Progenitor cell of endocrine pancreas (in vitro differentiated cells): ENCODE data around the gene SUPT20H. TPM values are rescaled to one million over a fixed set of nuclear protein-coding genes. Genes with fewer than 3 reads are reported as not detected.
A peak's percentile ranks its signal among the peaks of the same experiment; 100 is the strongest.

Source experiments
- DNase-seq: peaks from one replicate; pipeline ENCODE4 v3.0.0; 2021; ENCODE audit warnings: low spot score; ENCODE audit not compliant: unreplicated experiment
- H3K27ac Mint-ChIP-seq: 2 replicates; pipeline ENCODE4 v1.8.0; 2021; ENCODE audit warnings: mild to moderate bottlenecking, moderate library complexity, mixed read lengths
- H3K27me3 Mint-ChIP-seq: 2 replicates; pipeline ENCODE4 v1.8.0; 2021; ENCODE audit warnings: mixed read lengths
- H3K36me3 Mint-ChIP-seq: 2 replicates; pipeline ENCODE4 v1.8.0; 2022; ENCODE audit warnings: mixed read lengths; ENCODE audit not compliant: insufficient read depth
- H3K4me1 Mint-ChIP-seq: 2 replicates; pipeline ENCODE4 v1.8.0; 2021; ENCODE audit warnings: low read depth, mixed read lengths
- H3K4me3 Mint-ChIP-seq: 2 replicates; pipeline ENCODE4 v1.8.0; 2021; ENCODE audit warnings: low read depth, mild to moderate bottlenecking, moderate library complexity, mixed read lengths
- H3K9me3 Mint-ChIP-seq: 2 replicates; pipeline ENCODE4 v1.8.0; 2021; ENCODE audit warnings: low read depth, mixed read lengths
- CTCF ChIP-seq: fragments of 200-600 bp; sonication (generic); IDR thresholded peaks from one replicate; pipeline ENCODE4 v1.5.0; 2021; ENCODE audit warnings: antibody characterized with exemption, mild to moderate bottlenecking; ENCODE audit not compliant: unreplicated experiment
- total RNA-seq: library from RNA; stranded (reverse); gene quantifications from 2 replicates; pipeline ENCODE4 v1.2.1, GENCODE V29; 2021

SUPT20H gene
- total RNA-seq, 1 donor from 2014 or later = 116 TPM

GRCh38 chr13:37072024-37072423, 12.5 kb upstream of the SUPT20H start:
- Mint-ChIP-seq H3K27ac (no peak overlapping the region), H3K4me1 (peaks cover 3% of the 10 kb centered on the region), H3K36me3 (no peaks in the 10 kb centered on the region), H3K9me3 (no peaks in the 10 kb centered on the region), H3K4me3 (no peak overlapping the region), H3K27me3 (no peaks in the 10 kb centered on the region)
- DNase-seq = no peak
- TF ChIP-seq CTCF = no peak

- peaks cover 3% of the 10 kb centered on the region for H3K4me1 Mint-ChIP-seq
- H3K27ac Mint-ChIP-seq = no peak overlapping the region
- H3K9me3 Mint-ChIP-seq = no peaks in the 10 kb centered on the region
- H3K27me3 Mint-ChIP-seq = no peaks in the 10 kb centered on the region
- no peak for TF ChIP-seq CTCF
- H3K4me3 Mint-ChIP-seq = no peak overlapping the region
- no peak for DNase-seq
- H3K36me3 Mint-ChIP-seq = no peaks in the 10 kb centered on the region
Measured at GRCh38 chr13:37070956-37071355, 11.5 kb upstream of the SUPT20H start.

GRCh38 chr13:37070145-37070695, 10.7 kb upstream of the SUPT20H start:
- no peaks in the 10 kb centered on the region for H3K9me3 Mint-ChIP-seq
- peaks cover 3% of the 10 kb centered on the region for H3K4me1 Mint-ChIP-seq
- H3K36me3 Mint-ChIP-seq = no peaks in the 10 kb centered on the region
- DNase-seq = no peak
- no peak for TF ChIP-seq CTCF
- no peak overlapping the region for H3K27ac Mint-ChIP-seq
- H3K4me3 Mint-ChIP-seq = no peak overlapping the region
- H3K27me3 Mint-ChIP-seq = no peaks in the 10 kb centered on the region

GRCh38 chr13:37069597-37070103, 10.2 kb upstream of the SUPT20H start:
- no peaks in the 10 kb centered on the region for H3K27me3 Mint-ChIP-seq
- DNase-seq = no peak
- no peaks in the 10 kb centered on the region for H3K36me3 Mint-ChIP-seq
- H3K4me1 Mint-ChIP-seq = peaks cover 3% of the 10 kb centered on the region
- no peak for TF ChIP-seq CTCF
- no peak overlapping the region for H3K4me3 Mint-ChIP-seq
- no peak overlapping the region for H3K27ac Mint-ChIP-seq
- H3K9me3 Mint-ChIP-seq = no peaks in the 10 kb centered on the region

- H3K27ac Mint-ChIP-seq = no peak overlapping the region
- no peak overlapping the region for H3K4me3 Mint-ChIP-seq
- peaks cover 2% of the 10 kb centered on the region for H3K4me1 Mint-ChIP-seq
- no peaks in the 10 kb centered on the region for H3K27me3 Mint-ChIP-seq
- TF ChIP-seq CTCF = peak; percentile 24
- H3K9me3 Mint-ChIP-seq = no peaks in the 10 kb centered on the region
- DNase-seq = no peak
- no peaks in the 10 kb centered on the region for H3K36me3 Mint-ChIP-seq
Measured at GRCh38 chr13:37068962-37069361, 9.5 kb upstream of the SUPT20H start.
